Astrocyte (in vitro differentiated cells and primary cell): ENCODE results near the gene POLN. TPM values are rescaled to one million over a fixed set of nuclear protein-coding genes. Genes with fewer than 3 reads are reported as not detected.

Source experiments
- DNase-seq: peaks from one replicate; pipeline ENCODE4 v3.0.0-alpha.2; 2010; ENCODE audit warnings: low read depth
- FAIRE-seq: peaks from 2 replicates; lab custom pipeline; 2011; peaks lifted over from hg19 to GRCh38; lab: Jason Lieb, UNC
- H2AFZ ChIP-seq: 2 replicates; pipeline ENCODE4 v1.6.0; 2012; ENCODE audit warnings: low read depth, low read length, inconsistent platforms
- H3K27ac ChIP-seq: 2 replicates; pipeline ENCODE4 v1.5.1; 2011; ENCODE audit warnings: low read depth, low read length, inconsistent platforms
- H3K27me3 ChIP-seq: 2 replicates; pipeline ENCODE4 v1.6.0; 2011; ENCODE audit warnings: low read length, inconsistent platforms; ENCODE audit not compliant: insufficient read depth
- H3K36me3 ChIP-seq: 2 replicates; pipeline ENCODE4 v1.5.1; 2011; ENCODE audit warnings: low read length, inconsistent platforms; ENCODE audit not compliant: insufficient read depth
- H3K4me1 ChIP-seq: 2 replicates; pipeline ENCODE4 v1.5.1; 2011; ENCODE audit warnings: low read length, inconsistent platforms; ENCODE audit not compliant: insufficient read depth
- H3K4me2 ChIP-seq: 2 replicates; pipeline ENCODE4 v1.6.0; 2012; ENCODE audit warnings: low read length, inconsistent platforms
- H3K4me3 ChIP-seq: 2 replicates; pipeline ENCODE4 v1.5.1; 2011; ENCODE audit warnings: low read depth, mild to moderate bottlenecking, low read length, inconsistent platforms; ENCODE audit not compliant: insufficient read depth
- H3K79me2 ChIP-seq: 2 replicates; pipeline ENCODE4 v1.6.0; 2012; ENCODE audit warnings: mild to moderate bottlenecking, low read length, inconsistent platforms; ENCODE audit not compliant: insufficient read depth
- H3K9ac ChIP-seq: 2 replicates; pipeline ENCODE4 v1.6.0; 2012; ENCODE audit warnings: mild to moderate bottlenecking, low read length, inconsistent platforms
- H3K9me3 ChIP-seq: 2 replicates; pipeline ENCODE4 v1.5.1; 2012; ENCODE audit warnings: low read depth, mild to moderate bottlenecking, low read length, inconsistent platforms; ENCODE audit not compliant: insufficient read depth
- H4K20me1 ChIP-seq: 2 replicates; pipeline ENCODE4 v1.6.0; 2012; ENCODE audit warnings: low read length, inconsistent platforms; ENCODE audit not compliant: insufficient read depth
- H3K27ac Mint-ChIP-seq: one replicate; pipeline ENCODE4 v1.8.0; 2021; ENCODE audit warnings: mild to moderate bottlenecking, mixed read lengths; ENCODE audit not compliant: unreplicated experiment
- H3K27me3 Mint-ChIP-seq: one replicate; pipeline ENCODE4 v1.8.0; 2021; ENCODE audit warnings: low read depth, mixed read lengths; ENCODE audit not compliant: unreplicated experiment
- H3K36me3 Mint-ChIP-seq: one replicate; pipeline ENCODE4 v1.8.0; 2021; ENCODE audit warnings: low read depth, mixed read lengths; ENCODE audit not compliant: unreplicated experiment
- H3K4me1 Mint-ChIP-seq: one replicate; pipeline ENCODE4 v1.8.0; 2021; ENCODE audit warnings: low read depth, mixed read lengths; ENCODE audit not compliant: unreplicated experiment
- H3K4me3 Mint-ChIP-seq: one replicate; pipeline ENCODE4 v1.8.0; 2021; ENCODE audit warnings: mild to moderate bottlenecking, moderate library complexity, mixed read lengths; ENCODE audit not compliant: unreplicated experiment
- H3K9me3 Mint-ChIP-seq: one replicate; pipeline ENCODE4 v1.8.0; 2021; ENCODE audit warnings: mild to moderate bottlenecking, mixed read lengths; ENCODE audit not compliant: unreplicated experiment
- CTCF ChIP-seq: IDR thresholded peaks from 2 replicates; pipeline ENCODE4 v1.5.1; 2011; ENCODE audit warnings: low read depth, mild to moderate bottlenecking, inconsistent platforms, low read length, moderate library complexity; ENCODE audit not compliant: insufficient read depth
- EZH2 ChIP-seq: IDR thresholded peaks from 2 replicates; pipeline ENCODE4 v1.6.1; 2012; ENCODE audit warnings: mild to moderate bottlenecking, low read length, inconsistent platforms; ENCODE audit not compliant: insufficient read depth
- total RNA-seq: library from RNA; stranded (reverse); gene quantifications from 2 replicates; pipeline ENCODE4 v1.2.1, GENCODE V29; 2021

POLN gene
- total RNA-seq, 1 donor from 2014 or later, result 3.1 TPM

- no peak overlapping the region for H3K27ac ChIP-seq
These were observed 193.9 kb downstream of the POLN start for GRCh38 chr4:2047781-2048581.

GRCh38 chr4:2047031-2047660 is 194.8 kb downstream of the POLN start:
- Histone ChIP-seq H3K79me2 (no peaks in the 10 kb centered on the region), H3K27ac (no peak overlapping the region), H3K9me3 (no peaks in the 10 kb centered on the region), H4K20me1 (peaks cover 12% of the 10 kb centered on the region), H3K4me3 (no peak overlapping the region), H2AFZ (no peak overlapping the region), H3K27me3 (peaks cover 6% of the 10 kb centered on the region), H3K36me3 (no peaks in the 10 kb centered on the region), H3K4me1 (no peaks in the 10 kb centered on the region), H3K9ac (no peak overlapping the region), H3K4me2 (no peak overlapping the region)
- Mint-ChIP-seq H3K27ac (no peak overlapping the region), H3K27me3 (peaks cover 30% of the 10 kb centered on the region), H3K4me1 (no peaks in the 10 kb centered on the region), H3K9me3 (no peaks in the 10 kb centered on the region), H3K36me3 (peaks cover 3% of the 10 kb centered on the region), H3K4me3 (no peak overlapping the region)
- DNase-seq (no peak), FAIRE-seq (no peak)
- TF ChIP-seq EZH2 (no peak), CTCF (no peak)

More at GRCh38 chr4:2047781-2048581, 193.9 kb downstream of the POLN start:
- Mint-ChIP-seq H3K36me3 (peaks cover 3% of the 10 kb centered on the region), H3K9me3 (no peaks in the 10 kb centered on the region), H3K27me3 (peaks cover 34% of the 10 kb centered on the region), H3K4me3 (no peak overlapping the region), H3K4me1 (no peaks in the 10 kb centered on the region), H3K27ac (no peak overlapping the region)
- no peak for TF ChIP-seq CTCF
- TF ChIP-seq EZH2, result no peak
- H2AFZ ChIP-seq, result no peak overlapping the region
- H3K4me1 ChIP-seq, result no peaks in the 10 kb centered on the region
- no peak overlapping the region for H3K4me3 ChIP-seq
- H3K79me2 ChIP-seq, result no peaks in the 10 kb centered on the region
- H3K9me3 ChIP-seq, result no peaks in the 10 kb centered on the region
- FAIRE-seq (no peak), DNase-seq (no peak)
- H3K4me2 ChIP-seq, result no peak overlapping the region
- no peaks in the 10 kb centered on the region for H3K36me3 ChIP-seq
- peaks cover 8% of the 10 kb centered on the region for H4K20me1 ChIP-seq
- H3K27me3 ChIP-seq, result peaks cover 11% of the 10 kb centered on the region
- H3K9ac ChIP-seq, result no peak overlapping the region
